HEK293 (cell line): ENCODE results near the gene HHAT.

Source experiments
- CTCF ChIA-PET: fragments of 350-600 bp; formaldehyde crosslinking; extraction: SDS; loops from one replicate; lab custom pipeline; 2021; ENCODE audit warnings: antibody characterized with exemption; lab: Yijun Ruan, JAX
- POLR2A ChIA-PET: fragments of 300-600 bp; formaldehyde crosslinking; extraction: SDS; loops from one replicate; lab custom pipeline; 2020; ENCODE audit warnings: antibody characterized with exemption, inconsistent platforms; lab: Yijun Ruan, JAX
- H3K27ac ChIP-seq: fragments of 200-500 bp; sonication (Bioruptor generic); 2 replicates; pipeline ENCODE4 v1.5.1; 2014; ENCODE audit warnings: low read depth, low read length, control low read depth, inconsistent platforms; ENCODE audit errors: extremely low read depth
- H3K36me3 ChIP-seq, 2 experiments: fragments of 200-500 bp in 1 of 2; sonication (Bioruptor generic) in 1 of 2; 1 replicate in 1 of 2; 2 replicates in 1 of 2; pipeline ENCODE4 v1.5.1; 2014 to 2017; ENCODE audit warnings: inconsistent platforms in 2 of 2, low read length in 2 of 2; ENCODE audit not compliant: control insufficient read depth in 2 of 2, insufficient read depth in 1 of 2
- H3K4me1 ChIP-seq: fragments of 200-500 bp; sonication (Bioruptor generic); 2 replicates; pipeline ENCODE4 v1.5.1; 2014; ENCODE audit warnings: mild to moderate bottlenecking, low read length, inconsistent platforms; ENCODE audit not compliant: control insufficient read depth, insufficient read depth
- H3K4me3 ChIP-seq: 2 replicates; pipeline ENCODE4 v1.5.1; 2011; ENCODE audit warnings: low read depth, mild to moderate bottlenecking, control low read depth, low read length, moderate library complexity
- H3K9me3 ChIP-seq: fragments of 200-500 bp; sonication (Bioruptor generic); 2 replicates; pipeline ENCODE4 v1.5.1; 2014; ENCODE audit warnings: low read depth, low read length, inconsistent platforms; ENCODE audit not compliant: control insufficient read depth, insufficient read depth
- GLI4 ChIP-seq: fragments of 450-650 bp; formaldehyde crosslinking; IDR thresholded peaks from 2 replicates; pipeline ENCODE4 v1.5.1; 2016; ENCODE audit warnings: missing biosample characterization, missing genetic modification characterization
- IKZF3 ChIP-seq: fragments of 450-650 bp; IDR thresholded peaks from 2 replicates; pipeline ENCODE4 v1.5.0; 2018; ENCODE audit warnings: missing biosample characterization, mild to moderate bottlenecking, missing genetic modification characterization, moderate library complexity
- RBAK ChIP-seq: fragments of 450-650 bp; formaldehyde crosslinking; IDR thresholded peaks from 2 replicates; pipeline ENCODE4 v1.5.1; 2016; ENCODE audit warnings: missing biosample characterization, missing genetic modification characterization
- REPIN1 ChIP-seq: fragments of 450-650 bp; formaldehyde crosslinking; IDR thresholded peaks from 2 replicates; pipeline ENCODE4 v1.5.1; 2017; ENCODE audit warnings: missing biosample characterization, missing genetic modification characterization, low read depth
- SP3 ChIP-seq: fragments of 450-650 bp; formaldehyde crosslinking; IDR thresholded peaks from 2 replicates; pipeline ENCODE4 v1.5.1; 2016; ENCODE audit warnings: missing biosample characterization, missing genetic modification characterization
- TCF7L2 ChIP-seq: IDR thresholded peaks from 2 replicates; pipeline ENCODE4 v1.6.1; 2011; ENCODE audit warnings: low read depth, mild to moderate bottlenecking, inconsistent platforms, low read length, moderate library complexity, borderline replicate concordance
- TRIM28 ChIP-seq: IDR thresholded peaks from 2 replicates; pipeline ENCODE4 v1.6.1; 2011; ENCODE audit warnings: low read length, control low read depth, borderline replicate concordance
- ZBTB21 ChIP-seq: fragments of 450-650 bp; formaldehyde crosslinking; IDR thresholded peaks from 2 replicates; pipeline ENCODE4 v1.5.1; 2017; ENCODE audit warnings: missing biosample characterization, missing genetic modification characterization
- ZBTB7A ChIP-seq: fragments of 450-650 bp; formaldehyde crosslinking; IDR thresholded peaks from 2 replicates; pipeline ENCODE4 v1.5.1; 2016; ENCODE audit warnings: low read depth, missing biosample characterization, missing genetic modification characterization
- ZFP3 ChIP-seq: fragments of 450-650 bp; formaldehyde crosslinking; IDR thresholded peaks from 2 replicates; pipeline ENCODE4 v1.5.1; 2016; ENCODE audit warnings: low read depth, missing biosample characterization, missing genetic modification characterization
- ZNF155 ChIP-seq: fragments of 450-650 bp; formaldehyde crosslinking; IDR thresholded peaks from 2 replicates; pipeline ENCODE4 v1.5.1; 2016; ENCODE audit warnings: missing biosample characterization, missing genetic modification characterization
- ZNF175 ChIP-seq: fragments of 450-650 bp; formaldehyde crosslinking; IDR thresholded peaks from 2 replicates; pipeline ENCODE4 v1.5.1; 2016; ENCODE audit warnings: missing biosample characterization, missing genetic modification characterization
- ZNF214 ChIP-seq: fragments of 450-650 bp; formaldehyde crosslinking; IDR thresholded peaks from 2 replicates; pipeline ENCODE4 v1.5.1; 2017; ENCODE audit warnings: missing biosample characterization, mild to moderate bottlenecking, missing genetic modification characterization, borderline replicate concordance
- ZNF350 ChIP-seq: fragments of 450-650 bp; formaldehyde crosslinking; IDR thresholded peaks from 2 replicates; pipeline ENCODE4 v1.5.0; 2017; ENCODE audit warnings: missing biosample characterization, mild to moderate bottlenecking, missing genetic modification characterization
- ZNF366 ChIP-seq: fragments of 450-650 bp; formaldehyde crosslinking; conservative IDR thresholded peaks from 2 replicates; pipeline ENCODE4 v1.5.1; 2016; ENCODE audit warnings: missing biosample characterization, missing genetic modification characterization
- ZNF404 ChIP-seq: fragments of 450-650 bp; formaldehyde crosslinking; IDR thresholded peaks from 2 replicates; pipeline ENCODE4 v1.5.1; 2017; ENCODE audit warnings: missing biosample characterization, missing genetic modification characterization
- ZNF48 ChIP-seq: fragments of 450-650 bp; formaldehyde crosslinking; IDR thresholded peaks from 2 replicates; pipeline ENCODE4 v1.5.1; 2016; ENCODE audit warnings: missing biosample characterization, missing genetic modification characterization
- ZNF530 ChIP-seq: fragments of 450-650 bp; formaldehyde crosslinking; IDR thresholded peaks from 2 replicates; pipeline ENCODE4 v1.5.1; 2016; ENCODE audit warnings: low read depth, missing biosample characterization, missing genetic modification characterization
- ZNF548 ChIP-seq: fragments of 450-650 bp; formaldehyde crosslinking; IDR thresholded peaks from 2 replicates; pipeline ENCODE4 v1.5.1; 2016; ENCODE audit warnings: missing biosample characterization, missing genetic modification characterization
- ZNF610 ChIP-seq: fragments of 450-650 bp; formaldehyde crosslinking; IDR thresholded peaks from 2 replicates; pipeline ENCODE4 v1.5.1; 2016; ENCODE audit warnings: missing biosample characterization, missing genetic modification characterization, borderline replicate concordance
- ZNF624 ChIP-seq: fragments of 450-650 bp; formaldehyde crosslinking; IDR thresholded peaks from 2 replicates; pipeline ENCODE4 v1.5.1; 2017; ENCODE audit warnings: missing biosample characterization, missing genetic modification characterization
- ZNF626 ChIP-seq: fragments of 450-650 bp; sonication (Bioruptor Pico); formaldehyde crosslinking; IDR thresholded peaks from 2 replicates; pipeline ENCODE4 v1.5.1; 2018; ENCODE audit warnings: missing biosample characterization, missing genetic modification characterization, inconsistent platforms
- ZNF654 ChIP-seq: fragments of 450-650 bp; formaldehyde crosslinking; IDR thresholded peaks from 2 replicates; pipeline ENCODE4 v1.5.1; 2016; ENCODE audit warnings: low read depth, missing biosample characterization, missing genetic modification characterization
- ZNF670 ChIP-seq: fragments of 450-650 bp; formaldehyde crosslinking; IDR thresholded peaks from 2 replicates; pipeline ENCODE4 v1.5.1; 2016; ENCODE audit warnings: missing biosample characterization, missing genetic modification characterization, low read depth
- ZNF677 ChIP-seq: fragments of 450-650 bp; IDR thresholded peaks from 2 replicates; pipeline ENCODE4 v1.5.0; 2018; ENCODE audit warnings: missing biosample characterization, mild to moderate bottlenecking, missing genetic modification characterization, moderate library complexity
- ZNF701 ChIP-seq: fragments of 450-650 bp; formaldehyde crosslinking; IDR thresholded peaks from 2 replicates; pipeline ENCODE4 v1.5.1; 2016; ENCODE audit warnings: missing biosample characterization, missing genetic modification characterization
- ZNF843 ChIP-seq: fragments of 450-650 bp; formaldehyde crosslinking; IDR thresholded peaks from 2 replicates; pipeline ENCODE4 v1.5.1; 2016; ENCODE audit warnings: missing biosample characterization, missing genetic modification characterization
- ZXDB ChIP-seq: fragments of 450-650 bp; formaldehyde crosslinking; IDR thresholded peaks from 2 replicates; pipeline ENCODE4 v1.5.1; 2016; ENCODE audit warnings: missing biosample characterization, missing genetic modification characterization
- TF ChIP-seq, protein P1 (sequence below): fragments of 450-650 bp; formaldehyde crosslinking; IDR thresholded peaks from 2 replicates; pipeline ENCODE4 v1.5.1; 2016; ENCODE audit warnings: missing biosample characterization, missing genetic modification characterization
- TF ChIP-seq, protein P2 (sequence below): fragments of 450-650 bp; formaldehyde crosslinking; IDR thresholded peaks from 2 replicates; pipeline ENCODE4 v1.5.1; 2016; ENCODE audit warnings: missing biosample characterization, missing genetic modification characterization
- TF ChIP-seq, protein P3 (sequence below): fragments of 450-650 bp; formaldehyde crosslinking; IDR thresholded peaks from 2 replicates; pipeline ENCODE4 v1.5.1; 2016; ENCODE audit warnings: missing biosample characterization, missing genetic modification characterization
- TF ChIP-seq, protein P4 (sequence below): fragments of 450-650 bp; formaldehyde crosslinking; IDR thresholded peaks from 2 replicates; pipeline ENCODE4 v1.5.1; 2016; ENCODE audit warnings: missing biosample characterization, missing genetic modification characterization
- TF ChIP-seq, protein P5 (sequence below): fragments of 450-650 bp; formaldehyde crosslinking; IDR thresholded peaks from 2 replicates; pipeline ENCODE4 v1.5.1; 2016; ENCODE audit warnings: missing biosample characterization, missing genetic modification characterization

Gene HHAT

DNA sequence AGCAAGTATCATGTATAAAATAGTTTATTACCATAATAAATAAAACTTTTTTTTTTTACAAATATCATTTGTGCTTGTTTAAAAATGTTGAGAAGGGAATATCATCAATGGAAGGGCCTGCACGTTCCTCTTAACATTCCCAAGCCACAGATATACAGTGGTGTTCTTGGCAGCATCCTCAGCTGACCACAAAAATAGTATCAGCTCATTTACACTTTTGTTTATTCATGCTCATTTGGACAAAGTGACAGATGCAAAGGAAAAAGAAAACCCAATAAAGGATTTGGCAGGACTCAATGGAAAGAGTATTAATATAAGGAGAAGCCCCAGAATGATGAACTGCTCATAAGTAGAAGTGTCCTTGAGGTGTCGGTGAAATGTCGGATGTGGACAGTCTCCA, 349.6 kb downstream of the HHAT start:
- ChIA-PET POLR2A (no interaction called here), CTCF (no interaction called here)
- Histone ChIP-seq H3K27ac (no peak overlapping the region), H3K4me3 (no peak overlapping the region), H3K36me3 (no peaks in the 10 kb centered on the region), H3K4me1 (no peaks in the 10 kb centered on the region), H3K9me3 (no peaks in the 10 kb centered on the region)
- TF ChIP-seq ZNF610 (tag by site-specific recombination) (no peak), ZBTB7A (tag by site-specific recombination) (no peak), ZNF155 (tag by site-specific recombination) (no peak), ZNF843 (tag by site-specific recombination) (no peak), ZNF626 (tag by site-specific recombination) (no peak), RBAK (tag by site-specific recombination) (no peak), ZNF677 (tag by site-specific recombination) (no peak), ZFP3 (tag by site-specific recombination) (no peak), IKZF3 (no peak), ZNF48 (tag by site-specific recombination) (no peak), ZNF366 (tag by site-specific recombination) (no peak), SP3 (tag by site-specific recombination) (no peak), ZNF175 (tag by site-specific recombination) (no peak), ZNF624 (tag by site-specific recombination) (no peak), ZNF214 (tag by site-specific recombination) (no peak)
- TF ChIP-seq, protein P1, sequence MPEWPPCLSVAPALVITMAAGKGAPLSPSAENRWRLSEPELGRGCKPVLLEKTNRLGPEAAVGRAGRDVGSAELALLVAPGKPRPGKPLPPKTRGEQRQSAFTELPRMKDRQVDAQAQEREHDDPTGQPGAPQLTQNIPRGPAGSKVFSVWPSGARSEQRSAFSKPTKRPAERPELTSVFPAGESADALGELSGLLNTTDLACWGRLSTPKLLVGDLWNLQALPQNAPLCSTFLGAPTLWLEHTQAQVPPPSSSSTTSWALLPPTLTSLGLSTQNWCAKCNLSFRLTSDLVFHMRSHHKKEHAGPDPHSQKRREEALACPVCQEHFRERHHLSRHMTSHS: no peak
- TF ChIP-seq, protein P2, sequence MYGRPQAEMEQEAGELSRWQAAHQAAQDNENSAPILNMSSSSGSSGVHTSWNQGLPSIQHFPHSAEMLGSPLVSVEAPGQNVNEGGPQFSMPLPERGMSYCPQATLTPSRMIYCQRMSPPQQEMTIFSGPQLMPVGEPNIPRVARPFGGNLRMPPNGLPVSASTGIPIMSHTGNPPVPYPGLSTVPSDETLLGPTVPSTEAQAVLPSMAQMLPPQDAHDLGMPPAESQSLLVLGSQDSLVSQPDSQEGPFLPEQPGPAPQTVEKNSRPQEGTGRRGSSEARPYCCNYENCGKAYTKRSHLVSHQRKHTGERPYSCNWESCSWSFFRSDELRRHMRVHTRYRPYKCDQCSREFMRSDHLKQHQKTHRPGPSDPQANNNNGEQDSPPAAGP: no peak
- TF ChIP-seq, protein P3, sequence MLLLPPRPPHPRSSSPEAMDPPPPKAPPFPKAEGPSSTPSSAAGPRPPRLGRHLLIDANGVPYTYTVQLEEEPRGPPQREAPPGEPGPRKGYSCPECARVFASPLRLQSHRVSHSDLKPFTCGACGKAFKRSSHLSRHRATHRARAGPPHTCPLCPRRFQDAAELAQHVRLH (tag by site-specific recombination): no peak
- TF ChIP-seq, protein P4, sequence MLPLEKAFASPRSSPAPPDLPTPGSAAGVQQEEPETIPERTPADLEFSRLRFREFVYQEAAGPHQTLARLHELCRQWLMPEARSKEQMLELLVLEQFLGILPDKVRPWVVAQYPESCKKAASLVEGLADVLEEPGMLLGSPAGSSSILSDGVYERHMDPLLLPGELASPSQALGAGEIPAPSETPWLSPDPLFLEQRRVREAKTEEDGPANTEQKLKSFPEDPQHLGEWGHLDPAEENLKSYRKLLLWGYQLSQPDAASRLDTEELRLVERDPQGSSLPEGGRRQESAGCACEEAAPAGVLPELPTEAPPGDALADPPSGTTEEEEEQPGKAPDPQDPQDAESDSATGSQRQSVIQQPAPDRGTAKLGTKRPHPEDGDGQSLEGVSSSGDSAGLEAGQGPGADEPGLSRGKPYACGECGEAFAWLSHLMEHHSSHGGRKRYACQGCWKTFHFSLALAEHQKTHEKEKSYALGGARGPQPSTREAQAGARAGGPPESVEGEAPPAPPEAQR: no peak
- TF ChIP-seq, all 188 proteins: peak for 0

DNA sequence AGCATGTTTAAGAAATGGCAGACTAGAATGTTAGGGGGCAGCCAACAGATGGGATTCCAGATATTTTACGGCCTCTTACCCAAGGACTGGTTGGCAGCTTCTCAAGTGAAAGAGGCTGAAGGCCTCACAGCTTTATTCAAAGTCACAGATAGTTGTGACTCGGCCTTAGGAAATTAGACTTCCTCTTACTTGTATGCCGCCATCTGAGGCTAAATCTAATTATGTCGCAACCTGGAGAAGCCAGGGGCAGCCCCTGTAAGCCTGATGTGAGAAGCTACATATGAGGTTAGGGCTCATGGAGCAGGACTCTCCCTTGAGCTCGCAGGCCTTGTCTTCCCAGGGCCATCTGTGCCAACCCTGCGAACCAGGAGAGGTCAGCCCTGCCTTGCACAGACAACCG, 352.5 kb downstream of the HHAT start:
- CTCF ChIA-PET: interaction anchor here (0.6 kb wide), 1 partner anchor 68 kb away, joined by 4 read pairs; no protein-coding TSS in a partner anchor
- no peaks in the 10 kb centered on the region for H3K4me1 ChIP-seq
- POLR2A ChIA-PET: no interaction called here

More for the DNA sequence above, 352.5 kb downstream of the HHAT start:
- no peak for TF ChIP-seq ZNF670 (tag by site-specific recombination)
- no peak for TF ChIP-seq ZNF654 (tag by site-specific recombination)
- no peak for TF ChIP-seq TRIM28
- no peak for TF ChIP-seq REPIN1 (tag by site-specific recombination)
- no peak for TF ChIP-seq ZNF626 (tag by site-specific recombination)
- no peak for TF ChIP-seq ZNF701
- TF ChIP-seq ZNF404 (tag by site-specific recombination): no peak
- no peak for TF ChIP-seq ZNF548 (tag by site-specific recombination)
- TF ChIP-seq, protein P5, sequence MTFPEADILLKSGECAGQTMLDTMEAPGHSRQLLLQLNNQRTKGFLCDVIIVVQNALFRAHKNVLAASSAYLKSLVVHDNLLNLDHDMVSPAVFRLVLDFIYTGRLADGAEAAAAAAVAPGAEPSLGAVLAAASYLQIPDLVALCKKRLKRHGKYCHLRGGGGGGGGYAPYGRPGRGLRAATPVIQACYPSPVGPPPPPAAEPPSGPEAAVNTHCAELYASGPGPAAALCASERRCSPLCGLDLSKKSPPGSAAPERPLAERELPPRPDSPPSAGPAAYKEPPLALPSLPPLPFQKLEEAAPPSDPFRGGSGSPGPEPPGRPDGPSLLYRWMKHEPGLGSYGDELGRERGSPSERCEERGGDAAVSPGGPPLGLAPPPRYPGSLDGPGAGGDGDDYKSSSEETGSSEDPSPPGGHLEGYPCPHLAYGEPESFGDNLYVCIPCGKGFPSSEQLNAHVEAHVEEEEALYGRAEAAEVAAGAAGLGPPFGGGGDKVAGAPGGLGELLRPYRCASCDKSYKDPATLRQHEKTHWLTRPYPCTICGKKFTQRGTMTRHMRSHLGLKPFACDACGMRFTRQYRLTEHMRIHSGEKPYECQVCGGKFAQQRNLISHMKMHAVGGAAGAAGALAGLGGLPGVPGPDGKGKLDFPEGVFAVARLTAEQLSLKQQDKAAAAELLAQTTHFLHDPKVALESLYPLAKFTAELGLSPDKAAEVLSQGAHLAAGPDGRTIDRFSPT (tag by site-specific recombination): no peak
- TF ChIP-seq TCF7L2: no peak
- no peak for TF ChIP-seq GLI4 (tag by site-specific recombination)
- TF ChIP-seq ZXDB (tag by site-specific recombination): no peak
- TF ChIP-seq ZBTB21: no peak
- no peak for TF ChIP-seq ZNF530 (tag by site-specific recombination)
- no peak for TF ChIP-seq ZNF350 (tag by site-specific recombination)
- TF ChIP-seq, all 188 proteins: peak for 0
- Histone ChIP-seq H3K27ac (no peak overlapping the region), H3K36me3 (no peaks in the 10 kb centered on the region), H3K4me3 (no peak overlapping the region), H3K9me3 (no peaks in the 10 kb centered on the region)
